GM23248 (cell line): ENCODE data around the gene MINDY4B. TPM values are rescaled to one million over a fixed set of nuclear protein-coding genes. Genes with fewer than 3 reads are reported as not detected.

Experiments
- DNase-seq: peaks from one replicate; pipeline ENCODE4 v3.0.0-alpha.2; 2015
- H2AFZ ChIP-seq: fragments of 200-600 bp; sonication (generic); 2 replicates; pipeline ENCODE4 v1.6.1; 2016; ENCODE audit warnings: antibody characterized with exemption
- H3F3A ChIP-seq: fragments of 200-600 bp; sonication (generic); 2 replicates; pipeline ENCODE4 v1.6.1; 2016; ENCODE audit warnings: mild to moderate bottlenecking, antibody characterized with exemption, mixed run types; ENCODE audit not compliant: insufficient read depth
- H3K27ac ChIP-seq: fragments of 200-600 bp; sonication (generic); 2 replicates; pipeline ENCODE4 v1.5.1; 2016; ENCODE audit warnings: mild to moderate bottlenecking
- H3K27me3 ChIP-seq: fragments of 200-600 bp; sonication (generic); replicated peaks from 2 replicates; pipeline ENCODE4 v1.6.1; 2016; ENCODE audit warnings: mild to moderate bottlenecking; ENCODE audit not compliant: insufficient read depth
- H3K36me3 ChIP-seq: fragments of 200-600 bp; sonication (generic); 2 replicates; pipeline ENCODE4 v1.6.1; 2016; ENCODE audit warnings: low read depth, mild to moderate bottlenecking
- H3K4me1 ChIP-seq: fragments of 200-600 bp; sonication (generic); 2 replicates; pipeline ENCODE4 v1.6.1; 2016; ENCODE audit warnings: mild to moderate bottlenecking; ENCODE audit not compliant: insufficient read depth
- H3K4me2 ChIP-seq: fragments of 200-600 bp; sonication (generic); one replicate; pipeline ENCODE4 v1.6.1; 2016; ENCODE audit warnings: mild to moderate bottlenecking; ENCODE audit not compliant: unreplicated experiment
- H3K4me3 ChIP-seq: fragments of 200-600 bp; sonication (generic); 2 replicates; pipeline ENCODE4 v1.5.1; 2016; ENCODE audit warnings: mild to moderate bottlenecking
- H3K79me2 ChIP-seq: fragments of 200-600 bp; sonication (generic); 2 replicates; pipeline ENCODE4 v1.6.1; 2016; ENCODE audit warnings: mild to moderate bottlenecking; ENCODE audit not compliant: insufficient read depth
- H3K9ac ChIP-seq: fragments of 200-600 bp; sonication (generic); 2 replicates; pipeline ENCODE4 v1.6.1; 2016; ENCODE audit warnings: mild to moderate bottlenecking
- H3K9me2 ChIP-seq: fragments of 200-600 bp; sonication (generic); 2 replicates; pipeline ENCODE4 v1.6.1; 2016; ENCODE audit warnings: mixed run types, mild to moderate bottlenecking, moderate library complexity; ENCODE audit not compliant: insufficient read depth
- H3K9me3 ChIP-seq: fragments of 200-600 bp; sonication (generic); one replicate; pipeline ENCODE4 v1.6.1; 2017; ENCODE audit warnings: low read depth
- H4K20me1 ChIP-seq: fragments of 200-600 bp; sonication (generic); 2 replicates; pipeline ENCODE4 v1.6.0; 2016; ENCODE audit not compliant: insufficient read depth
- EZH2 ChIP-seq: fragments of 200-600 bp; sonication (generic); IDR thresholded peaks from 2 replicates; pipeline ENCODE4 v1.6.1; 2018; ENCODE audit warnings: antibody characterized with exemption, mild to moderate bottlenecking; ENCODE audit not compliant: insufficient read depth, poor library complexity, severe bottlenecking
- EZH2phosphoT487 ChIP-seq: fragments of 200-600 bp; sonication (generic); IDR thresholded peaks from 2 replicates; pipeline ENCODE4 v1.6.1; 2018; ENCODE audit warnings: antibody characterized with exemption, moderate library complexity, mild to moderate bottlenecking, low read depth; ENCODE audit not compliant: insufficient read depth
- WGBS, 2 experiments: methylation state at CpG; one replicate each; pipeline ENCODE4 v1.1.6; 2015 to 2017; ENCODE audit warnings: low lambda C conversion rate in 2 of 2, low coverage in 1 of 2; ENCODE audit errors: missing lambda C conversion rate in 2 of 2; 5-methylcytosine and 5-hydroxymethylcytosine counted together
- in situ Hi-C: fragments of 300-500 bp; cut with MboI; formaldehyde crosslinking; loops from 2 replicates; pipeline ENCODE4 v1.15.0; 2020
- polyA plus RNA-seq: library from polyadenylated mRNA; unstranded; fragments of >200 nt; fragmentation: Nextera tagmentation; extraction: Ambion mirVana; gene quantifications from 2 replicates; pipeline ENCODE4 v1.2.1, GENCODE V29; 2016
- total RNA-seq: library from RNA; depleted of rRNA; stranded (reverse); fragments of >200 nt; shearing (Covaris generic); gene quantifications from 2 replicates; pipeline ENCODE4 v1.2.3, GENCODE V29; 2014; rRNA removed

The MINDY4B gene
- total and polyA plus RNA-seq, 2 experiments from 2014 or later = not detected

GRCh38 chr3:150825192-150825915, 79.9 kb downstream of the MINDY4B start:
- Histone ChIP-seq H3K36me3 (no peaks in the 10 kb centered on the region), H3F3A (no peaks in the 10 kb centered on the region), H3K27ac (no peak overlapping the region), H3K4me1 (no peaks in the 10 kb centered on the region), H3K9me3 (no peaks in the 10 kb centered on the region), H3K4me2 (no peak overlapping the region), H3K79me2 (no peaks in the 10 kb centered on the region), H3K9me2 (no peaks in the 10 kb centered on the region), H2AFZ (no peak overlapping the region), H3K27me3 (peaks cover 32% of the 10 kb centered on the region; the same call in 1 of the 2 replicates), H3K4me3 (no peak overlapping the region), H4K20me1 (no peaks in the 10 kb centered on the region), H3K9ac (no peak overlapping the region)
- in situ Hi-C loops = no loop called here
- WGBS, 2 experiments = 37 to 38% methylated on average over 6 of the region's 6 CpGs
- no peak for DNase-seq
- no peak for TF ChIP-seq EZH2
- no peak for TF ChIP-seq EZH2phosphoT487

- H3K9me2 ChIP-seq = no peaks in the 10 kb centered on the region
- 78 to 79% methylated on average over 3 of the region's 3 CpGs for WGBS, 2 experiments
Measured at GRCh38 chr3:150823277-150823676, 82.0 kb downstream of the MINDY4B start.

GRCh38 chr3:150822636-150823035, 82.6 kb downstream of the MINDY4B start:
- no peak overlapping the region for H3K27ac ChIP-seq
- H3K9me3 ChIP-seq = no peaks in the 10 kb centered on the region
- no peaks in the 10 kb centered on the region for H3K9me2 ChIP-seq
- no peaks in the 10 kb centered on the region for H3K79me2 ChIP-seq
- H3K27me3 ChIP-seq = peaks cover 9% of the 10 kb centered on the region; the same call in 1 of the 2 replicates
- TF ChIP-seq EZH2phosphoT487 = no peak
- TF ChIP-seq EZH2 = no peak
- no peak for DNase-seq
- no peak overlapping the region for H3K4me2 ChIP-seq
- no peak overlapping the region for H3K9ac ChIP-seq
- no peaks in the 10 kb centered on the region for H4K20me1 ChIP-seq
- H3K36me3 ChIP-seq = no peaks in the 10 kb centered on the region
- in situ Hi-C loops = no loop called here
- no peak overlapping the region for H2AFZ ChIP-seq
- H3K4me3 ChIP-seq = no peak overlapping the region
- WGBS, 2 experiments = 91 to 96% methylated on average over 1 of the region's 1 CpG
- H3F3A ChIP-seq = no peaks in the 10 kb centered on the region
- H3K4me1 ChIP-seq = no peaks in the 10 kb centered on the region

More at GRCh38 chr3:150823277-150823676, 82.0 kb downstream of the MINDY4B start:
- H3K9me3 ChIP-seq = no peaks in the 10 kb centered on the region
- no peaks in the 10 kb centered on the region for H3K79me2 ChIP-seq
- no peak overlapping the region for H3K27ac ChIP-seq
- no peaks in the 10 kb centered on the region for H3K4me1 ChIP-seq
- no peak for DNase-seq
- in situ Hi-C loops = no loop called here
- no peak overlapping the region for H3K9ac ChIP-seq
- H3K36me3 ChIP-seq = no peaks in the 10 kb centered on the region
- TF ChIP-seq EZH2 (no peak), EZH2phosphoT487 (no peak)
- no peaks in the 10 kb centered on the region for H3F3A ChIP-seq
- no peak overlapping the region for H3K4me2 ChIP-seq
- no peak overlapping the region for H2AFZ ChIP-seq
- peaks cover 15% of the 10 kb centered on the region; the same call in 1 of the 2 replicates for H3K27me3 ChIP-seq
- no peaks in the 10 kb centered on the region for H4K20me1 ChIP-seq
- H3K4me3 ChIP-seq = no peak overlapping the region

Other genes starting within 250 kb of the MINDY4B start
- gene ERICH6, start 201.5 kb downstream of the MINDY4B start, total RNA-seq = not detected in 2 replicates
- 0.13 TPM in 1 of 2 replicates, not detected in the other for gene ERICH6, start 201.5 kb downstream of the MINDY4B start, polyA plus RNA-seq
- 37.4 and 84.7 TPM in 2 replicates for gene SIAH2, start 142.3 kb downstream of the MINDY4B start, total RNA-seq
- gene SIAH2, start 142.3 kb downstream of the MINDY4B start, polyA plus RNA-seq = 27.2 and 29.3 TPM in 2 replicates
- not detected in 2 replicates for gene CLRN1, start 67.3 kb upstream of the MINDY4B start, total RNA-seq
- not detected in 2 replicates for gene CLRN1, start 67.3 kb upstream of the MINDY4B start, polyA plus RNA-seq
- 0.13 and 0.32 TPM in 2 replicates for gene MED12L, start 180.2 kb upstream of the MINDY4B start, total RNA-seq
- 0.13 and 0.51 TPM in 2 replicates for gene MED12L, start 180.2 kb upstream of the MINDY4B start, polyA plus RNA-seq